Tibial nerve (tissue), 4 donors: ENCODE data around the gene AFF2.

Experiments used
- EP300 ChIP-seq, 2 donors: sonication (generic); formaldehyde crosslinking; IDR thresholded peaks; one replicate each; pipeline ENCODE4 v1.6.1; 2017; ENCODE audit warnings: antibody characterized with exemption in 2 of 2, mild to moderate bottlenecking in 1 of 2
- POLR2A ChIP-seq, 2 donors: fragments of 450-650 bp; IDR thresholded peaks; one replicate each; pipeline ENCODE4 v1.6.1; 2017; ENCODE audit warnings: antibody characterized with exemption in 2 of 2, mild to moderate bottlenecking in 2 of 2, moderate library complexity in 2 of 2
- TF ChIP-seq, protein P1 (sequence below), 5 experiments: fragments of 200-600 bp in 3 of 5; fragments of 450-650 bp in 2 of 5; sonication (generic) in 3 of 5; IDR thresholded peaks; one replicate each; pipeline ENCODE4 v1.5.1; 2016 to 2019; ENCODE audit warnings: antibody characterized with exemption in 5 of 5, mild to moderate bottlenecking in 3 of 5, moderate library complexity in 2 of 5

DNA sequence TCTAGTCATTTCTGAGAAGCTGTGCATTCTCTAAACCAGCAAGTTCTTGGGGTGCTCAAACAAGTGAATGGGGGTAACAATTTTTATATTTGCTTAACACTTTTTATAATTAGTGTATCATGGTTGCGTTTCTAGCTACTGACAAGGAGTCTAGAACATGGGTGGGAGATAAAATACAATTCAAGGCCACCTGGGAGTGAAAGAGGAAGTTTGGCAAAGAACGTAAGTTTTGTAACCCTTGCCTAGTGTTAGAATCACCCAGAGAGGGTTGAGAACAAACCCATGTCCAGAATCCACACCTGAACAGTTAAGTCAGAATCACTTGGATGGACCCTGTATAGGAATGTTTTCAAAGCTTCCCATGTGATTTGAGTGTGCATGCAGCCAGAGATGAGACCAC lies 92.7 kb downstream of the AFF2 start:
- TF ChIP-seq, protein P1, sequence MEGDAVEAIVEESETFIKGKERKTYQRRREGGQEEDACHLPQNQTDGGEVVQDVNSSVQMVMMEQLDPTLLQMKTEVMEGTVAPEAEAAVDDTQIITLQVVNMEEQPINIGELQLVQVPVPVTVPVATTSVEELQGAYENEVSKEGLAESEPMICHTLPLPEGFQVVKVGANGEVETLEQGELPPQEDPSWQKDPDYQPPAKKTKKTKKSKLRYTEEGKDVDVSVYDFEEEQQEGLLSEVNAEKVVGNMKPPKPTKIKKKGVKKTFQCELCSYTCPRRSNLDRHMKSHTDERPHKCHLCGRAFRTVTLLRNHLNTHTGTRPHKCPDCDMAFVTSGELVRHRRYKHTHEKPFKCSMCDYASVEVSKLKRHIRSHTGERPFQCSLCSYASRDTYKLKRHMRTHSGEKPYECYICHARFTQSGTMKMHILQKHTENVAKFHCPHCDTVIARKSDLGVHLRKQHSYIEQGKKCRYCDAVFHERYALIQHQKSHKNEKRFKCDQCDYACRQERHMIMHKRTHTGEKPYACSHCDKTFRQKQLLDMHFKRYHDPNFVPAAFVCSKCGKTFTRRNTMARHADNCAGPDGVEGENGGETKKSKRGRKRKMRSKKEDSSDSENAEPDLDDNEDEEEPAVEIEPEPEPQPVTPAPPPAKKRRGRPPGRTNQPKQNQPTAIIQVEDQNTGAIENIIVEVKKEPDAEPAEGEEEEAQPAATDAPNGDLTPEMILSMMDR (IDR thresholded peaks at IDR 0.05), result no peak
- TF ChIP-seq EP300 (IDR thresholded peaks at IDR 0.05) (no peak), POLR2A (IDR thresholded peaks at IDR 0.05) (no peak)
